K562 (cell line): ENCODE results near the gene PLAAT5. TPM values are rescaled to one million over a fixed set of nuclear protein-coding genes. Genes with fewer than 3 reads are reported as not detected.
A peak's percentile ranks its signal among the peaks of the same experiment; 100 is the strongest.
"Not testable (repeated sequence)": the region's sequence is repeated elsewhere in the genome, so short reads cannot be mapped to it uniquely, and the experiment has no call there.

ENCODE experiments used
- CUX1 ChIP-seq: fragments of 200-800 bp; sonication (Bioruptor generic); IDR thresholded peaks from 2 replicates; pipeline ENCODE4 v1.6.1; 2016; ENCODE audit warnings: missing genetic modification characterization, missing compliant biosample characterization
- HIVEP1 ChIP-seq: fragments of 250-450 bp; sonication (Bioruptor Pico); IDR thresholded peaks from 2 replicates; pipeline ENCODE4 v1.4.0; 2020; ENCODE audit warnings: mild to moderate bottlenecking
- HOMEZ ChIP-seq: fragments of 250-450 bp; sonication (Bioruptor Pico); IDR thresholded peaks from 2 replicates; pipeline ENCODE4 v1.4.0; 2020; ENCODE audit warnings: mild to moderate bottlenecking, moderate library complexity
- NR2C1 ChIP-seq, 2 experiments: fragments of 450-650 bp; IDR thresholded peaks; 2 replicates each; pipeline ENCODE4 v1.6.1; 2017; ENCODE audit warnings: mild to moderate bottlenecking in 2 of 2, antibody characterized with exemption in 1 of 2, inconsistent platforms in 1 of 2, missing compliant biosample characterization in 1 of 2, missing genetic modification characterization in 1 of 2
- TEAD1 ChIP-seq, 2 experiments: fragments of 450-650 bp in 1 of 2; sonication (generic) in 1 of 2; formaldehyde crosslinking; IDR thresholded peaks; 2 replicates each; pipeline versions ENCODE4 v1.4.0 to v1.8.0; 2020 to 2022; ENCODE audit warnings: mild to moderate bottlenecking in 2 of 2, missing genetic modification reagents in 1 of 2
- TEAD4 ChIP-seq, 2 experiments: sonication (generic) in 1 of 2; formaldehyde crosslinking in 1 of 2; IDR thresholded peaks; 2 replicates each; pipeline versions ENCODE4 v1.6.1 to v1.8.0; 2012 to 2022; ENCODE audit warnings: borderline replicate concordance in 1 of 2, inconsistent platforms in 1 of 2, low read length in 1 of 2, mild to moderate bottlenecking in 1 of 2, missing genetic modification reagents in 1 of 2
- ZBTB11 ChIP-seq, 3 experiments: fragments of 200-800 bp in 1 of 3; fragments of 250-450 bp in 1 of 3; fragments of 450-650 bp in 1 of 3; sonication (Bioruptor Pico) in 1 of 3; sonication (Bioruptor generic) in 1 of 3; formaldehyde crosslinking in 1 of 3; IDR thresholded peaks; 2 replicates each; pipeline versions ENCODE4 v1.6.1 to v1.8.0; 2016 to 2022; ENCODE audit warnings: mild to moderate bottlenecking in 2 of 3, missing genetic modification characterization in 2 of 3, missing compliant biosample characterization in 1 of 3, moderate library complexity in 1 of 3
- ZNF174 ChIP-seq: fragments of 250-450 bp; sonication (Bioruptor Pico); IDR thresholded peaks from 2 replicates; pipeline ENCODE4 v1.4.0; 2020; ENCODE audit warnings: mild to moderate bottlenecking
- ZNF644 ChIP-seq: fragments of 200-800 bp; sonication (Bioruptor generic); IDR thresholded peaks from 2 replicates; pipeline ENCODE4 v1.6.1; 2016; ENCODE audit warnings: low read depth, missing genetic modification characterization, missing compliant biosample characterization
- ZNF76 ChIP-seq: fragments of 250-450 bp; sonication (Bioruptor Pico); IDR thresholded peaks from 2 replicates; pipeline ENCODE4 v1.4.0; 2020; ENCODE audit warnings: mild to moderate bottlenecking, moderate library complexity, borderline replicate concordance
- polyA plus RNA-seq, 8 experiments: library from polyadenylated mRNA; depleted of rRNA in 4 of 8; stranded (reverse) in 5 of 8; unstranded in 3 of 8; fragments of >200 nt; fragmentation: Nextera tagmentation in 2 of 8; fragmentation: Illumina TruSeq in 1 of 8; extraction: Ambion mirVana in 2 of 8; extraction: Trizol in 1 of 8; gene quantifications; 2 replicates each; pipeline versions ENCODE4 v1.2.1 to v1.2.3, GENCODE V29; 2011 to 2014; ENCODE audit warnings: inconsistent platforms in 1 of 8, missing spikeins in 1 of 8
- total RNA-seq, 7 experiments: library from RNA; depleted of rRNA in 6 of 7; stranded (reverse); fragments of >200 nt in 6 of 7; fragmentation: Illumina TruSeq in 2 of 7; extraction: Trizol in 2 of 7; gene quantifications; 2 replicates each; pipeline versions ENCODE4 v1.2.1 to v1.2.3, GENCODE V29; 2011 to 2021; ENCODE audit warnings: low replicate concordance in 1 of 7

PLAAT5 gene
- total and polyA plus RNA-seq, 9 of the 15 experiments (the other 6 are each of a cell fraction or from before 2014, with no cell fraction given) = not detected

GRCh38 chr11:63531074-63531792 is 40.3 kb upstream of the PLAAT5 start (continued):
- TF ChIP-seq HOMEZ (CRISPR knock-in tag) (peak; percentile 97), ZNF76 (CRISPR knock-in tag) (peak; percentile 99), HIVEP1 (CRISPR knock-in tag) (peak; percentile 98), ZBTB11 (CRISPR knock-in tag; IDR thresholded peaks at IDR 0.05) (peak in 1 of 3 experiments; percentile 68; a peak in 2 of 6 replicates), TEAD1 (CRISPR knock-in tag; IDR thresholded peaks at IDR 0.05) (peak in 1 of 2 experiments; percentile 96; a peak in 2 of 4 replicates), NR2C1 (IDR thresholded peaks at IDR 0.05) (0 out of 2 replicates have a peak, but pooled peaks have one; percentile 10), NR2C1 (tag; IDR thresholded peaks at IDR 0.05) (peak; percentile 89), TEAD4 (IDR thresholded peaks at IDR 0.05; ENCODE audit: low read length) (peak; percentile 57), CUX1 (peak; percentile 73; the same call in 1 of the 2 replicates), ZNF644 (tag) (peak; percentile 81; the same call in 1 of the 2 replicates), ZNF174 (CRISPR knock-in tag) (0 out of 2 replicates have a peak, but pooled peaks have one; percentile 55)
- not testable (repeated sequence) for TF ChIP-seq TEAD4 (CRISPR knock-in tag; IDR thresholded peaks at IDR 0.05; ENCODE audit: borderline replicate concordance)
